ENCODE measurements around the gene PRKCH.

Gene PRKCH

GRCh38 chr14:61482348-61483206 lies 161.2 kb downstream of the PRKCH start:
- Histone ChIP-seq H3K27me3 (ENCODE audit: insufficient read depth, poor library complexity, severe bottlenecking) (no peaks in the 10 kb centered on the region), H3K27ac (replicated peaks) (no peak overlapping the region), H3K4me3 (replicated peaks; ENCODE audit: insufficient read depth, low read length) (no peak overlapping the region)
- DNase-seq (ENCODE audit: low read depth in 1 of 2, low spot score in 1 of 2) = no peak
- TF ChIP-seq, protein P1, sequence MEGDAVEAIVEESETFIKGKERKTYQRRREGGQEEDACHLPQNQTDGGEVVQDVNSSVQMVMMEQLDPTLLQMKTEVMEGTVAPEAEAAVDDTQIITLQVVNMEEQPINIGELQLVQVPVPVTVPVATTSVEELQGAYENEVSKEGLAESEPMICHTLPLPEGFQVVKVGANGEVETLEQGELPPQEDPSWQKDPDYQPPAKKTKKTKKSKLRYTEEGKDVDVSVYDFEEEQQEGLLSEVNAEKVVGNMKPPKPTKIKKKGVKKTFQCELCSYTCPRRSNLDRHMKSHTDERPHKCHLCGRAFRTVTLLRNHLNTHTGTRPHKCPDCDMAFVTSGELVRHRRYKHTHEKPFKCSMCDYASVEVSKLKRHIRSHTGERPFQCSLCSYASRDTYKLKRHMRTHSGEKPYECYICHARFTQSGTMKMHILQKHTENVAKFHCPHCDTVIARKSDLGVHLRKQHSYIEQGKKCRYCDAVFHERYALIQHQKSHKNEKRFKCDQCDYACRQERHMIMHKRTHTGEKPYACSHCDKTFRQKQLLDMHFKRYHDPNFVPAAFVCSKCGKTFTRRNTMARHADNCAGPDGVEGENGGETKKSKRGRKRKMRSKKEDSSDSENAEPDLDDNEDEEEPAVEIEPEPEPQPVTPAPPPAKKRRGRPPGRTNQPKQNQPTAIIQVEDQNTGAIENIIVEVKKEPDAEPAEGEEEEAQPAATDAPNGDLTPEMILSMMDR (IDR thresholded peaks at IDR 0.05; ENCODE audit: insufficient read depth, low read length) = no peak
- no peak for TF ChIP-seq SPI1 (IDR thresholded peaks at IDR 0.05; ENCODE audit: borderline replicate concordance, low read depth)
- TF ChIP-seq REST (IDR thresholded peaks at IDR 0.05; ENCODE audit: insufficient replicate concordance, low read depth) = no peak
- TF ChIP-seq POLR2AphosphoS5 (IDR thresholded peaks at IDR 0.05; ENCODE audit: low read depth) = no peak
- no peak for TF ChIP-seq GABPA (IDR thresholded peaks at IDR 0.05; ENCODE audit: low read depth)

GRCh38 chr14:61483476-61483875 lies 162.1 kb downstream of the PRKCH start:
- no peaks in the 10 kb centered on the region for H3K27me3 ChIP-seq (ENCODE audit: insufficient read depth, poor library complexity, severe bottlenecking)
- no peak for DNase-seq (ENCODE audit: low read depth in 1 of 2, low spot score in 1 of 2)
- no peak overlapping the region for H3K4me3 ChIP-seq (replicated peaks; ENCODE audit: insufficient read depth, low read length)
- TF ChIP-seq GABPA (IDR thresholded peaks at IDR 0.05; ENCODE audit: low read depth) = no peak
- TF ChIP-seq, protein P1 (IDR thresholded peaks at IDR 0.05; ENCODE audit: insufficient read depth, low read length) = no peak
- no peak for TF ChIP-seq SPI1 (IDR thresholded peaks at IDR 0.05; ENCODE audit: borderline replicate concordance, low read depth)
- no peak for TF ChIP-seq REST (IDR thresholded peaks at IDR 0.05; ENCODE audit: insufficient replicate concordance, low read depth)
- TF ChIP-seq POLR2AphosphoS5 (IDR thresholded peaks at IDR 0.05; ENCODE audit: low read depth) = no peak
- H3K27ac ChIP-seq (replicated peaks) = no peak overlapping the region

DNA sequence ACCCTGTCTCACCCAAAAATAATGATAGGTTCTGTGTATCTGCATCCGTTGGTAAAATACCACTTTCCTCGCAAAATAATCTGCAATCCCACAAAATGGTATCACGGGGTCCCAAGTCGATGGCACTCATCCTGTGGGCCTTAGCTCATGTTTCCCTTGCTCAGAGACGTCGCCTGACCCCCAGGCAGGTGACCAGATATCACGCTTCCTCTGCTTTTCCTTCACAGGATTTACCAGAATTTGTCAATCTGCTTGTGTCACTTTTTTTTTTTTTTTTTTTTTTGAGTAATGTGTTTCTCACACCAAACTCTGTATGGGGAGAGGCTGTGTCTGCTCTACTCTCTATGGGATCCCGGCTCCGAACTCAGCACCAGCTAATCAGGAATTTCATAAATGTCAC lies 162.7 kb downstream of the PRKCH start:
- TF ChIP-seq GABPA (IDR thresholded peaks at IDR 0.05; ENCODE audit: low read depth) (no peak), SPI1 (IDR thresholded peaks at IDR 0.05; ENCODE audit: borderline replicate concordance, low read depth) (no peak), REST (IDR thresholded peaks at IDR 0.05; ENCODE audit: insufficient replicate concordance, low read depth) (no peak), POLR2AphosphoS5 (IDR thresholded peaks at IDR 0.05; ENCODE audit: low read depth) (no peak)
- TF ChIP-seq, protein P1 (IDR thresholded peaks at IDR 0.05; ENCODE audit: insufficient read depth, low read length) = no peak
- DNase-seq (ENCODE audit: low read depth in 1 of 2, low spot score in 1 of 2) = no peak
- no peak overlapping the region for H3K27ac ChIP-seq (replicated peaks)
- H3K27me3 ChIP-seq (ENCODE audit: insufficient read depth, poor library complexity, severe bottlenecking) = no peaks in the 10 kb centered on the region
- no peak overlapping the region for H3K4me3 ChIP-seq (replicated peaks; ENCODE audit: insufficient read depth, low read length)
